ENCODE data around the gene SEC14L5.

GRCh38 chr16:5027086-5027485, 69.0 kb downstream of the SEC14L5 start:
- no peak for TF ChIP-seq CTCF (IDR thresholded peaks at IDR 0.05)
- TF ChIP-seq POLR2AphosphoS5 (IDR thresholded peaks at IDR 0.05) = no peak

Measured in esophagus muscularis mucosa (tissue), 3 donors.